NCI-H2081 (cell line): ENCODE results near the gene MMP14.
A peak's percentile ranks its signal among the peaks of the same experiment; 100 is the strongest.

ENCODE experiments used
- DNase-seq, 2 experiments: peaks; one replicate each; lab custom pipeline; 2025; lab: John Stamatoyannopoulos, UW

The MMP14 gene

GRCh38 chr14:22861651-22862050 is 25.3 kb downstream of the MMP14 start:
- no peak for DNase-seq

- DNase-seq = no peak
Observed at GRCh38 chr14:22864979-22865378, 28.6 kb downstream of the MMP14 start.

- no peak for DNase-seq
Observed at GRCh38 chr14:22865424-22866405, 29.3 kb downstream of the MMP14 start.

GRCh38 chr14:22866874-22867273 is 30.5 kb downstream of the MMP14 start:
- no peak for DNase-seq

- DNase-seq = no peak
Observed at GRCh38 chr14:22870811-22871223, 34.4 kb downstream of the MMP14 start.

- DNase-seq = peak; percentile 32 to 78
Observed at GRCh38 chr14:22871224-22872032, 35.0 kb downstream of the MMP14 start, which contains the start of gene LRP10. Gene LRP10 (plus strand): TSS chr14:22871740. CDS start chr14:22872304, 564 bp downstream.

- DNase-seq = peak; percentile 14 to 42
Observed at GRCh38 chr14:22872033-22872832, 35.8 kb downstream of the MMP14 start.

GRCh38 chr14:22872833-22873520 is 36.6 kb downstream of the MMP14 start:
- no peak for DNase-seq

- no peak for DNase-seq
Observed at GRCh38 chr14:22875003-22875747, 38.8 kb downstream of the MMP14 start.

GRCh38 chr14:22875748-22876319 is 39.4 kb downstream of the MMP14 start:
- no peak for DNase-seq

GRCh38 chr14:22877000-22877501 is 40.7 kb downstream of the MMP14 start:
- DNase-seq = no peak

- no peak for DNase-seq
Observed at GRCh38 chr14:22878271-22879246, 42.2 kb downstream of the MMP14 start.

- DNase-seq = no peak
Observed at GRCh38 chr14:22882064-22882463, 45.7 kb downstream of the MMP14 start.

GRCh38 chr14:22882529-22883172 is 46.3 kb downstream of the MMP14 start:
- peak; percentile 25 to 35 for DNase-seq

GRCh38 chr14:22883173-22883976 is 47.0 kb downstream of the MMP14 start, which contains the start of gene REM2:
Gene REM2 (plus strand): TSS chr14:22883222. CDS start chr14:22883288, 66 bp downstream.
- DNase-seq = no peak

- no peak for DNase-seq
Observed at GRCh38 chr14:22884076-22884737, 47.8 kb downstream of the MMP14 start.
